GM12878 (cell line): ENCODE data around the gene DDX39A. TPM values are rescaled to one million over a fixed set of nuclear protein-coding genes. Genes with fewer than 3 reads are reported as not detected.

Experiments used
- ATAC-seq: fragments of 200-7000 bp; cut with Tn5 transposase; 3 replicates; pipeline ENCODE4 v1.9.1; 2020; ENCODE audit warnings: mild to moderate bottlenecking, moderate library complexity
- BruUV-seq: library from RNA; stranded (reverse); fragments of 400-500 nt; replicated peaks from 2 replicates; lab custom pipeline; 2021; lab: Mats Ljungman, UMichigan
- CTCF ChIA-PET: fragments of 300-600 bp; sonication (Branson Sonifier 250); formaldehyde crosslinking; extraction: SDS; loops from one replicate; lab custom pipeline; 2021; ENCODE audit warnings: inconsistent platforms; lab: Yijun Ruan, JAX
- POLR2A ChIA-PET: fragments of 350-600 bp; formaldehyde crosslinking; extraction: SDS; loops from one replicate; lab custom pipeline; 2021; ENCODE audit warnings: inconsistent platforms; lab: Charles Lee
- RAD21 ChIA-PET: fragments of 300-600 bp; sonication (Branson Sonifier 250); formaldehyde crosslinking; loops from one replicate; lab custom pipeline; 2023; ENCODE audit warnings: antibody characterized with exemption; ENCODE audit not compliant: unreplicated experiment; lab: Charles Lee
- SMC1A ChIA-PET: fragments of 300-600 bp; sonication (Branson Sonifier 250); formaldehyde crosslinking; loops from one replicate; lab custom pipeline; 2023; ENCODE audit not compliant: unreplicated experiment, uncharacterized antibody; lab: Charles Lee
- DNase-seq: peaks from one replicate; pipeline ENCODE4 v3.0.0-alpha.2; 2011; ENCODE audit warnings: low read depth, low spot score
- FAIRE-seq: peaks from 3 replicates; lab custom pipeline; 2011; peaks lifted over from hg19 to GRCh38; lab: Jason Lieb, UNC
- H2AFZ ChIP-seq: 2 replicates; pipeline ENCODE4 v1.6.0; 2011; ENCODE audit warnings: low read depth, low read length, control low read depth; ENCODE audit not compliant: control insufficient read depth
- H3K27ac ChIP-seq: 2 replicates; pipeline ENCODE4 v1.5.1; 2011; ENCODE audit warnings: control low read depth; ENCODE audit not compliant: control insufficient read depth, insufficient read depth
- H3K27me3 ChIP-seq, 2 experiments: replicated peaks in 1 of 2; 2 replicates each; pipeline versions ENCODE4 v1.6.0 to v1.6.1; 2011; ENCODE audit warnings: low read length in 1 of 2; ENCODE audit not compliant: control insufficient read depth in 2 of 2, insufficient read depth in 2 of 2
- H3K36me3 ChIP-seq, 2 experiments: 2 replicates each; pipeline ENCODE4 v1.5.1; 2011; ENCODE audit warnings: low read length in 1 of 2; ENCODE audit not compliant: control insufficient read depth in 2 of 2, insufficient read depth in 2 of 2
- H3K4me1 ChIP-seq: 2 replicates; pipeline ENCODE4 v1.6.1; 2011; ENCODE audit warnings: mild to moderate bottlenecking, low read length, moderate library complexity, mixed read lengths; ENCODE audit not compliant: control insufficient read depth, insufficient read depth
- H3K4me2 ChIP-seq: 2 replicates; pipeline ENCODE4 v1.6.0; 2011; ENCODE audit warnings: control low read depth; ENCODE audit not compliant: control insufficient read depth, insufficient read depth
- H3K4me3 ChIP-seq: fragments of 200-600 bp; sonication (generic); 2 replicates; pipeline ENCODE4 v1.5.1; 2016
- H3K79me2 ChIP-seq: 2 replicates; pipeline ENCODE4 v1.6.0; 2011; ENCODE audit warnings: low read length; ENCODE audit not compliant: control insufficient read depth, insufficient read depth
- H3K9ac ChIP-seq: 2 replicates; pipeline ENCODE4 v1.8.0; 2011; ENCODE audit warnings: low read length, control low read depth, mixed read lengths; ENCODE audit not compliant: control insufficient read depth, insufficient read depth
- H3K9me3 ChIP-seq: replicated peaks from 3 replicates; pipeline ENCODE4 v1.5.1; 2011; ENCODE audit warnings: mild to moderate bottlenecking, low read length; ENCODE audit not compliant: control insufficient read depth, insufficient read depth
- H4K20me1 ChIP-seq: 2 replicates; pipeline ENCODE4 v1.6.0; 2011; ENCODE audit not compliant: control insufficient read depth, insufficient read depth
- CHD2 ChIP-seq: IDR thresholded peaks from 2 replicates; pipeline ENCODE4 v1.6.1; 2011; ENCODE audit warnings: low read depth, low read length, improper control_type of control experiment, borderline replicate concordance
- ETV6 ChIP-seq, 2 experiments: fragments of 450-650 bp in 1 of 2; IDR thresholded peaks in 1 of 2; conservative IDR thresholded peaks in 1 of 2; 2 replicates each; pipeline ENCODE4 v1.6.1; 2014; ENCODE audit warnings: antibody characterized with exemption in 1 of 2, borderline replicate concordance in 1 of 2, low read depth in 1 of 2, mild to moderate bottlenecking in 1 of 2, moderate library complexity in 1 of 2
- EZH2 ChIP-seq: IDR thresholded peaks from 2 replicates; pipeline ENCODE4 v1.6.1; 2012; ENCODE audit warnings: low read depth, mild to moderate bottlenecking, control low read depth, inconsistent platforms, low read length, borderline replicate concordance; ENCODE audit not compliant: control insufficient read depth
- JUND ChIP-seq: IDR thresholded peaks from 2 replicates; pipeline ENCODE4 v1.6.1; 2012; ENCODE audit warnings: low read depth, mild to moderate bottlenecking, low read length, improper control_type of control experiment, moderate library complexity
- MTA2 ChIP-seq: fragments of 450-650 bp; IDR thresholded peaks from 2 replicates; pipeline ENCODE4 v1.6.1; 2016; ENCODE audit warnings: low read depth, mild to moderate bottlenecking, moderate library complexity
- MXI1 ChIP-seq: fragments of 150-350 bp; IDR thresholded peaks from 2 replicates; pipeline ENCODE4 v1.6.1; 2011; ENCODE audit warnings: low read depth, mild to moderate bottlenecking, inconsistent platforms, low read length, improper control_type of control experiment
- NBN ChIP-seq: fragments of 450-650 bp; IDR thresholded peaks from 2 replicates; pipeline ENCODE4 v1.6.1; 2016
- RFX5 ChIP-seq: IDR thresholded peaks from 2 replicates; pipeline ENCODE4 v1.6.1; 2011; ENCODE audit warnings: low read depth, low read length, improper control_type of control experiment
- SREBF1 ChIP-seq: IDR thresholded peaks from 2 replicates; pipeline ENCODE4 v1.6.1; 2012; ENCODE audit warnings: mild to moderate bottlenecking, low read length
- TARDBP ChIP-seq: IDR thresholded peaks from 2 replicates; pipeline ENCODE4 v1.6.1; 2016; ENCODE audit warnings: borderline replicate concordance
- TCF3 ChIP-seq: IDR thresholded peaks from 2 replicates; pipeline ENCODE4 v1.6.1; 2012; ENCODE audit warnings: low read depth, mild to moderate bottlenecking, low read length, borderline replicate concordance; ENCODE audit not compliant: insufficient read depth
- YBX1 ChIP-seq: fragments of 450-650 bp; IDR thresholded peaks from 2 replicates; pipeline ENCODE4 v1.6.1; 2016; ENCODE audit warnings: antibody characterized with exemption
- ZNF384 ChIP-seq: IDR thresholded peaks from 2 replicates; pipeline ENCODE4 v1.6.1; 2012; ENCODE audit warnings: low read depth, mild to moderate bottlenecking, low read length, improper control_type of control experiment, borderline replicate concordance
- WGBS: methylation state at CpG from one replicate; pipeline ENCODE4 v1.1.6; 2016; ENCODE audit warnings: low lambda C conversion rate; ENCODE audit not compliant: insufficient replicate concordance, insufficient coverage; ENCODE audit errors: missing lambda C conversion rate; 5-methylcytosine and 5-hydroxymethylcytosine counted together
- in situ Hi-C: fragments of 300-500 bp; cut with MboI; formaldehyde crosslinking; loops from 9 replicates; pipeline ENCODE4 v1.14.3; 2018; ENCODE audit warnings: mixed read lengths
- intact Hi-C: fragments of 100-400 bp; cut with micrococcal nuclease; formaldehyde crosslinking; loops from one replicate; pipeline ENCODE4 v1.14.2; 2022; ENCODE audit not compliant: unreplicated experiment
- polyA plus RNA-seq, 11 experiments: library from polyadenylated mRNA; depleted of rRNA in 4 of 11; unstranded in 6 of 11; stranded (reverse) in 5 of 11; fragments of >200 nt; fragmentation: Nextera tagmentation in 4 of 11; fragmentation: Illumina TruSeq in 1 of 11; extraction: Ambion mirVana in 4 of 11; extraction: Trizol in 1 of 11; gene quantifications; 1 replicate in 1 of 11; 2 replicates in 10 of 11; pipeline versions ENCODE4 v1.2.1 to v1.2.3, GENCODE V29; 2011 to 2016; ENCODE audit warnings: inconsistent platforms in 2 of 11, missing spikeins in 2 of 11, low read depth in 1 of 11
- total RNA-seq, 4 experiments: library from RNA; depleted of rRNA in 3 of 4; stranded (reverse); fragments of >200 nt in 3 of 4; fragmentation: Illumina TruSeq in 1 of 4; extraction: Trizol in 1 of 4; gene quantifications; 2 replicates each; pipeline versions ENCODE4 v1.2.1 to v1.2.3, GENCODE V29; 2013 to 2021
- TF ChIP-seq, protein P1 (sequence below): fragments of 450-650 bp; IDR thresholded peaks from 2 replicates; pipeline ENCODE4 v1.6.1; 2017; ENCODE audit warnings: low read depth, mild to moderate bottlenecking, moderate library complexity

Gene DDX39A
- total and polyA plus RNA-seq, 10 of the 15 experiments (the other 5 are each of a cell fraction or from before 2014, with no cell fraction given) = 113 to 378 (median 224) TPM

DNA sequence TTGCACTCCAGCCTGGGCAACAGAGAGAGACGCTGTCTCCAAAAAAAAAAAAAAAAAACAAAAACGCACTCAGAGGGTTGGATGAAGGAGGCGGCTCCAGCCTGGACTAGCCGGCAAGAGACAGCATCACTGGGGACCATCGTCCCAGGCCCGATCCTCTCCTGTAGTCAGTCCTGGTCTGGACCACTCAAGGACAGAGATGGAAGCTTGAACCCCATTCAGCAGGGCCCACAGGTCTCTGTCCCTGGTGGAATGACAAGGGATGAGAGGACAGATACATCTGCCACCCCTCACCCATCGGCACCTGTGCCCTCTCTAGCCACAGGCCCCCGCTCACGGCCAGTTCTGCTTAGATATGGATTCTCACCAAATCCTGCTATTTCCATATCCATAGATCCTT, 23.9 kb downstream of the DDX39A start:
- H3K27ac ChIP-seq = no peak overlapping the region
- BruUV-seq = no TSS peak
- SMC1A ChIA-PET = no interaction called here
- H3K9me3 ChIP-seq = no peaks in the 10 kb centered on the region
- no peaks in the 10 kb centered on the region for H3K79me2 ChIP-seq
- H2AFZ ChIP-seq = no peak overlapping the region
- no peak for FAIRE-seq
- H3K27me3 ChIP-seq = no peaks in the 10 kb centered on the region
- H3K4me2 ChIP-seq = no peak overlapping the region
- no peak for TF ChIP-seq YBX1
- TF ChIP-seq TCF3 = no peak
- TF ChIP-seq JUND = no peak
- TF ChIP-seq SREBF1 = no peak
- TF ChIP-seq NBN = no peak
- in situ Hi-C loops (loop anchor here (5.0 kb wide), 1 partner anchor 372 kb away; no protein-coding TSS in a partner anchor), intact Hi-C loops (no loop called here)
- no peaks in the 10 kb centered on the region for H4K20me1 ChIP-seq
- no peaks in the 10 kb centered on the region for H3K4me1 ChIP-seq
- no peak overlapping the region for H3K4me3 ChIP-seq
- H3K36me3 ChIP-seq = peaks cover 24 to 27% of the 10 kb centered on the region in 2 experiments; a peak in 3 of 4 replicates
- no peak overlapping the region for H3K9ac ChIP-seq
- DNase-seq = no peak
- RAD21 ChIA-PET = interaction anchor here (1.3 kb wide), 1 partner anchor 34 kb away, joined by 7 read pairs; no protein-coding TSS in a partner anchor
- WGBS = 96% methylated on average over 9 of the region's 9 CpGs
- peak; percentile 5; the same call in 2 of the 3 replicates for ATAC-seq
- CTCF ChIA-PET = no interaction called here
- POLR2A ChIA-PET = interaction anchor here (0.7 to 1.4 kb wide), 2 partner anchors 10 to 34 kb away, joined by 3 read pairs; no protein-coding TSS in a partner anchor

DNA sequence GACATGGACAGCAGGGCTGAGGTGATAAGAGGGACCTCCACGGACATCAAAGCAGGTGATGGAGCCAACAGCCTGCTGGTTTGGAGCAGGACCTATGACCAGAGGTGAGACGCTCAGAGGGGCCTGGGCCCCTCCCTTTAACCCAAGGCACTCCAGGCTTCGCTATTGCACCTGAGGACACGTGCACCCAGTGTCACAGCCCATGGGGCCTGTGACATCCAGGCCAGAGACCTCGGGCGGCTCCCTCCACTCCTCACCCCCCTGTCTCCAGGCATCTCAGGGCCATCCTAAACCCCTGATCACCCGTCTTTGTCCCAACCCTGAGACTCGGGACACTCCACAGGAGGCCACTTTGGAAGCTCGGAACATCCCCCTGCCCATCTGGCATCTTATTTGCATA, 25.0 kb downstream of the DDX39A start:
- Histone ChIP-seq H4K20me1 (no peaks in the 10 kb centered on the region), H2AFZ (no peak overlapping the region), H3K27me3 (no peaks in the 10 kb centered on the region), H3K27ac (no peak overlapping the region), H3K4me1 (no peaks in the 10 kb centered on the region), H3K9ac (no peak overlapping the region), H3K4me2 (no peak overlapping the region), H3K9me3 (no peaks in the 10 kb centered on the region), H3K4me3 (no peak overlapping the region), H3K36me3 (peaks cover 24 to 27% of the 10 kb centered on the region in 2 experiments; a peak in 3 of 4 replicates), H3K79me2 (no peaks in the 10 kb centered on the region)
- in situ Hi-C loops = no loop called here
- ChIA-PET RAD21 (no interaction called here), POLR2A (interaction anchor here (1.1 kb wide), 1 partner anchor 14 kb away, joined by 3 read pairs; no protein-coding TSS in a partner anchor), CTCF (no interaction called here), SMC1A (no interaction called here)
- DNase-seq (no peak), ATAC-seq (no peak; the same call in 2 of the 3 replicates), FAIRE-seq (no peak)
- intact Hi-C loops = no loop called here
- WGBS = 94% methylated on average over 9 of the region's 9 CpGs
- BruUV-seq = no TSS peak
- TF ChIP-seq RFX5 (no peak), TARDBP (no peak), ZNF384 (no peak), MXI1 (no peak), ETV6 (conservative IDR thresholded peaks at IDR 0.05 in 1 of 2, IDR thresholded peaks at IDR 0.05 in 1 of 2; ENCODE audit: borderline replicate concordance in 1 of 2, low read depth in 1 of 2) (no peak), MTA2 (no peak), CHD2 (no peak), EZH2 (no peak)
- TF ChIP-seq, protein P1, sequence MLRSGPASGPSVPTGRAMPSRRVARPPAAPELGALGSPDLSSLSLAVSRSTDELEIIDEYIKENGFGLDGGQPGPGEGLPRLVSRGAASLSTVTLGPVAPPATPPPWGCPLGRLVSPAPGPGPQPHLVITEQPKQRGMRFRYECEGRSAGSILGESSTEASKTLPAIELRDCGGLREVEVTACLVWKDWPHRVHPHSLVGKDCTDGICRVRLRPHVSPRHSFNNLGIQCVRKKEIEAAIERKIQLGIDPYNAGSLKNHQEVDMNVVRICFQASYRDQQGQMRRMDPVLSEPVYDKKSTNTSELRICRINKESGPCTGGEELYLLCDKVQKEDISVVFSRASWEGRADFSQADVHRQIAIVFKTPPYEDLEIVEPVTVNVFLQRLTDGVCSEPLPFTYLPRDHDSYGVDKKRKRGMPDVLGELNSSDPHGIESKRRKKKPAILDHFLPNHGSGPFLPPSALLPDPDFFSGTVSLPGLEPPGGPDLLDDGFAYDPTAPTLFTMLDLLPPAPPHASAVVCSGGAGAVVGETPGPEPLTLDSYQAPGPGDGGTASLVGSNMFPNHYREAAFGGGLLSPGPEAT = no peak
